K562 (cell line): Measurements from ENCODE around the gene BRD3.
"Not testable (repeated sequence)": the region's sequence is repeated elsewhere in the genome, so short reads cannot be mapped to it uniquely, and the experiment has no call there.

Experiments used
- CTCF ChIP-seq, 3 experiments: IDR thresholded peaks in 2 of 3; conservative IDR thresholded peaks in 1 of 3; 2 replicates each; pipeline ENCODE4 v1.5.1; 2011 to 2012; ENCODE audit warnings: low read length in 3 of 3, mild to moderate bottlenecking in 3 of 3, control low read depth in 2 of 3, improper control_type of control experiment in 1 of 3, inconsistent platforms in 1 of 3, low read depth in 1 of 3, mixed read lengths in 1 of 3, moderate library complexity in 1 of 3; ENCODE audit not compliant: insufficient read depth in 2 of 3
- GABPB2 ChIP-seq: fragments of 250-450 bp; sonication (Bioruptor Pico); conservative IDR thresholded peaks from 2 replicates; pipeline ENCODE4 v1.5.1; 2021; ENCODE audit warnings: mild to moderate bottlenecking
- ZBED1 ChIP-seq: IDR thresholded peaks from 2 replicates; pipeline ENCODE4 v1.6.1; 2014

GRCh38 chr9:134072683-134073082, 4.9 kb upstream of the BRD3 start:
- not testable (repeated sequence) for TF ChIP-seq ZBED1; GABPB2 (CRISPR knock-in tag); CTCF (IDR thresholded peaks at IDR 0.05 in 2 of 3, conservative IDR thresholded peaks at IDR 0.05 in 1 of 3; ENCODE audit: insufficient read depth in 2 of 3, low read depth in 1 of 3, low read length in 3 of 3)
